ENCODE results near the gene DOCK4. TPM values are rescaled to one million over a fixed set of nuclear protein-coding genes. Genes with fewer than 3 reads are reported as not detected.
"Not testable (repeated sequence)": the region's sequence is repeated elsewhere in the genome, so short reads cannot be mapped to it uniquely, and the experiment has no call there.

DOCK4 gene
- total RNA-seq, 1 experiment from 2014 or later, result 0.30 TPM

DNA sequence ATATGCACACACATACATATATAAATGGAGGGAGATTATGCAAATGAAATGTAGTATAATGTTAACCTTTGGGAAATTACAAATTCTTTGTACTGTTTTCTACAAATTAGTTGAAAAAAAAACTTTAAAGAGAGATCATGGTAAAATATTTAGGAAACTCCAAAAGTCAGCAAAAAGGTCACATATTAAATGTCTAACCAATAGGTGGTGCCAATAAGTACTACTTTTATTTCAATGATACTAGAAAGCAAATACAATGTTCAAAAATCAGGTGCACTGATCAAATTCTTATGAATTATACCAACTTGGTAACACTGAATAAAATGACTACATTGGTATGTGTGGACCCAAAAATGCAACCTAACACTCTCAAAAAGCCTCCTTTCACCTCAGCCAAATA, 276.9 kb downstream of the DOCK4 start:
- H3K36me3 ChIP-seq, result no peaks in the 10 kb centered on the region
- H3K4me3 ChIP-seq, result no peak overlapping the region
- no peaks in the 10 kb centered on the region for H3K27me3 ChIP-seq
- no peak for DNase-seq
- H3K9me3 ChIP-seq, result no peaks in the 10 kb centered on the region

DNA sequence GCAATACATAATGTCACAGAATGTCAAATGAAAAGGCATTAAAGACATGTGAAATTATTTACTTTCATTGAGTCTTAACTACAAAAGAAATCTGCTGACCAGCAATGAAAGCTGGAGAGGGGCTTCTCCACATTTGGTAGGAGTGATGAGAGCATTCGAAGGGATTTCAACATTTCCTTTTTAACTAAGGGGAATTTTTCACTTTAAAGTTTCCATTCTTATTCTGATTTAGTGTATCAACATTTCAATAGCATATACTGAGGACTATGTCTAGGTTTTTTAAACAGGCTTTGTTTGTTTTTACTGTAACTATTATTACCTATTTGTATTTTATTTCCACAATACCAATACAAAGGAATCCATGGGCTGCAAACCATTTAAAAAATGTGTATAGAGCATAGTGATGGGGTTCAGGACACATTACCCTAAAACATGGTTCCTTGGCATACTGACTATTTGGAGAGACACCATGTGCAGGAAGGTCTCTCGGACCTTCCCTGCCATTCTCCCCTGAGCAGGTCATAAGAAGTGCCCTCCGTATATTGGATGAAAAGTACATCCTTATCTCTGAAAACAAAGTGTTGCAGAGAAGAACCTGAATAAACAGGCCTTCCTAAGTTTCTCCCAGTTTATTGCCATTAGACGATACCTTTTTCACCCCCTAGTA, 278.7 kb downstream of the DOCK4 start:
- Histone ChIP-seq H3K36me3 (no peaks in the 10 kb centered on the region), H3K9me3 (no peaks in the 10 kb centered on the region), H3K27me3 (no peaks in the 10 kb centered on the region), H3K4me3 (no peak overlapping the region)
- no peak for DNase-seq

- Histone ChIP-seq H3K4me3 (no peak overlapping the region), H3K36me3 (no peaks in the 10 kb centered on the region), H3K27me3 (no peaks in the 10 kb centered on the region), H3K9me3 (no peaks in the 10 kb centered on the region)
- DNase-seq, result no peak
Observed at GRCh38 chr7:111920329-111920728, 285.9 kb downstream of the DOCK4 start.

GRCh38 chr7:111919631-111920179, 286.5 kb downstream of the DOCK4 start:
- DNase-seq, result no peak
- Histone ChIP-seq H3K27me3 (no peaks in the 10 kb centered on the region), H3K36me3 (no peaks in the 10 kb centered on the region), H3K4me3 (no peak overlapping the region), H3K9me3 (no peaks in the 10 kb centered on the region)

GRCh38 chr7:111919164-111919563, 287.0 kb downstream of the DOCK4 start:
- no peaks in the 10 kb centered on the region for H3K36me3 ChIP-seq
- H3K4me3 ChIP-seq, result no peak overlapping the region
- H3K27me3 ChIP-seq, result no peaks in the 10 kb centered on the region
- DNase-seq, result no peak
- no peaks in the 10 kb centered on the region for H3K9me3 ChIP-seq

GRCh38 chr7:111918461-111918860, 287.7 kb downstream of the DOCK4 start:
- H3K27me3 ChIP-seq, result no peaks in the 10 kb centered on the region
- DNase-seq, result no peak
- H3K9me3 ChIP-seq, result no peaks in the 10 kb centered on the region
- H3K36me3 ChIP-seq, result no peaks in the 10 kb centered on the region
- H3K4me3 ChIP-seq, result no peak overlapping the region

- H3K9me3 ChIP-seq, result not testable (repeated sequence)
Observed at GRCh38 chr7:111917404-111917803, 288.8 kb downstream of the DOCK4 start.

GRCh38 chr7:111914291-111914690, 291.9 kb downstream of the DOCK4 start:
- no peaks in the 10 kb centered on the region for H3K27me3 ChIP-seq
- no peaks in the 10 kb centered on the region for H3K9me3 ChIP-seq
- no peak for DNase-seq
- no peaks in the 10 kb centered on the region for H3K36me3 ChIP-seq
- H3K4me3 ChIP-seq, result no peak overlapping the region

More at GRCh38 chr7:111917404-111917803, 288.8 kb downstream of the DOCK4 start:
- DNase-seq, H3K36me3 ChIP-seq, H3K4me3 ChIP-seq, H3K27me3 ChIP-seq: not testable (repeated sequence)

DNA sequence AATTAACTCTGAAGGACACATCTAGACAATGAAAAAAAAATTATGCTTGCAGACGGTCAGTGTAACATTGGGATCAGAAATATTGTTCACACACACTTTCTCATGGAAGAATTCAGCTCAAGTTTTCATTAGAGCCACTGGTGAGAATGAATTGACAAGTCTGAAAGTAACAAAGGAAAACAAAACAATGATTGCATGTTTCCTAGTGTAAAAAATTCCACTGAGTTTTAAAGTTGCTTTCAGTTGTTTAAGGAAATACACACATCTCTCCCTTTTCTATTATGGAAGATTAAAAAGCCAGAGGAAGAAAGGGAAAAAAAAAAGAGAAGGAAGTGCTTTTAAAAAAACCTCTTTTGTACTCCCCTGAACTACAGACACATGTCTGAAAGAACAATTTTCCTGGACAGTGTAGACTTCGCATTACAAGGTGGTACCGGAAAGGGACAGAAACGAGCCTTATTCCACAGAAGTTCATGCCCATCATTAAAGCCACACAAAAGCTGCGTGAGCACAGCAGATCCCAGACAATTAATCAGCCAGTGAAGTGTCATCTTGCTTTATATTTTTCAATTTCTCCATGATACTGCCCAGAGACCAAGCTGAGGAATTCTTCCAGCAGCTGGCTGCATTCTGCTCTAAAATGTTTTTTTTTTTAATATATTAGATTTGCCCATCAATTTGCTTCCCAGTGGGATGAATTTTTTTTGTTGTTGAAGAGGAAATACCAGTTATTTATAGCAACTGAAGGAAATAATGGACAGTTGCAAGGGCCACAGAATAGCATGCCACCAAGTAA, 294.8 kb downstream of the DOCK4 start:
- H3K36me3 ChIP-seq, result no peaks in the 10 kb centered on the region
- no peak overlapping the region for H3K4me3 ChIP-seq
- H3K9me3 ChIP-seq, result no peaks in the 10 kb centered on the region
- H3K27me3 ChIP-seq, result no peaks in the 10 kb centered on the region
- no peak for DNase-seq

- Histone ChIP-seq H3K36me3 (no peaks in the 10 kb centered on the region), H3K9me3 (no peaks in the 10 kb centered on the region), H3K27me3 (no peaks in the 10 kb centered on the region), H3K4me3 (no peak overlapping the region)
- no peak for DNase-seq
Observed at GRCh38 chr7:111910656-111911055, 295.5 kb downstream of the DOCK4 start.

DNA sequence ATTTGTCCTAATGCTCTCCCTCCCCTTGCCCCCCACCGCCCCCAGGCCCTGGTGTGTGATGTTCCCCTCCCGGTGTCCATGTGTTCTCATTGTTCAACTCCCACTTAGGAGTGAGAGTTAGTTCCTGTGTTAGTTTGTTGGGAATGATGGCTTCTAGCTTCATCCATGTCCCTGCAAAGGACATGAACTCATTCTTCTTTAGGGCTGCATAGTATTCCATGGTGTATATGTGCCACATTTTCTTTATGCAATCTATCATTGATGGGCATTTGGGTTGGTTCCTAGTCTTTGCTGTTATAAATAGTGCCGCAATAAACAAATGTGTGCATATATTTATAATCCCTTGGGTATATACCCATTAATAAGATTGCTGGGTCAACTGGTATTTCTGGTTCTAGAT, 297.5 kb downstream of the DOCK4 start:
- not testable (repeated sequence) for H3K9me3 ChIP-seq, H3K36me3 ChIP-seq, DNase-seq

GRCh38 chr7:111903797-111904196, 302.4 kb downstream of the DOCK4 start:
- H3K4me3 ChIP-seq, result no peak overlapping the region
- no peak for DNase-seq
- no peaks in the 10 kb centered on the region for H3K36me3 ChIP-seq
- no peaks in the 10 kb centered on the region for H3K9me3 ChIP-seq
- no peaks in the 10 kb centered on the region for H3K27me3 ChIP-seq

More for the DNA sequence above, 297.5 kb downstream of the DOCK4 start:
- not testable (repeated sequence) for H3K4me3 ChIP-seq, H3K27me3 ChIP-seq

DNA sequence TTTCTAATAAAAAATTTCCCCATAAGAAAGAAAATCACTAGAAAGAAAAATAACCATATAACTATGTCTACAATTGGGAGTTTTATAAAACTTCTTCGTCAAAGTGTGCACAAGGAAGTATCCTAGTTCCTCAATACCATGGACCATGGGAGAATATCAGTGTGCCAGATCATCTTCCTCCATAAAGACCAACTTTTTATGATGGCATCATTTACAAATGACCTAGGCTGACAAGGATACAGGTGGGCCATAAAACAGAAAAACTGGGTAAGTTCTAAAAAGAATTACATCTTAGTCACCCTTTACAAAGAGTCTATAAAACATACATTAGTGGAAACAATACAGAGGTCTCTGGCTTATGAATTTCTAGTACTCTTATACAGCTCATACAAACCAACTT, 303.2 kb downstream of the DOCK4 start:
- no peaks in the 10 kb centered on the region for H3K9me3 ChIP-seq
- H3K36me3 ChIP-seq, result no peaks in the 10 kb centered on the region
- H3K4me3 ChIP-seq, result no peak overlapping the region
- no peak for DNase-seq
- H3K27me3 ChIP-seq, result no peaks in the 10 kb centered on the region

DNA sequence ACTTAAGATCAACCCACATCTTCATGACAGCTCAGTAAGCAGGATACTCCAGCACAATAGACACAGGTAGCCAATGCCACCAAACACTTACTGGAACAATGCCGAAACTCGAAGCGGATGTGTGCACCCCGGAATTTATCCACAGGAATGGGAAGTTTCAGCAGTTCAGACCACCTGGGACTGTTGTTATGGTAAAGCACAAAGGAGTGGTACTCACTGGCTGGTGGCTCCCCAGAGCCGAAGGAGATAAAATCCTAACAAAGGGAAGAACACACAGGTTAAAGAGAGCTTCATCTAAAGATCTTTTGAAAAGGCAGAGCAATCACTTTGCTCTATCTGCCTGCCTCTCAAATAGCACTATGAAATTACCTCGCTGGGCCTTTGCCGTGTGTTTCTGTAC, 305.9 kb downstream of the DOCK4 start:
- H3K36me3 ChIP-seq, result no peaks in the 10 kb centered on the region
- H3K4me3 ChIP-seq, result no peak overlapping the region

GRCh38 chr7:111895049-111895448, 311.1 kb downstream of the DOCK4 start:
- H3K4me3 ChIP-seq, result no peak overlapping the region
- DNase-seq, result no peak
- H3K36me3 ChIP-seq, result no peaks in the 10 kb centered on the region
- H3K9me3 ChIP-seq, result no peaks in the 10 kb centered on the region
- H3K27me3 ChIP-seq, result no peaks in the 10 kb centered on the region

More for the DNA sequence above, 305.9 kb downstream of the DOCK4 start:
- no peak for DNase-seq
- Histone ChIP-seq H3K9me3 (no peaks in the 10 kb centered on the region), H3K27me3 (no peaks in the 10 kb centered on the region)

DNA sequence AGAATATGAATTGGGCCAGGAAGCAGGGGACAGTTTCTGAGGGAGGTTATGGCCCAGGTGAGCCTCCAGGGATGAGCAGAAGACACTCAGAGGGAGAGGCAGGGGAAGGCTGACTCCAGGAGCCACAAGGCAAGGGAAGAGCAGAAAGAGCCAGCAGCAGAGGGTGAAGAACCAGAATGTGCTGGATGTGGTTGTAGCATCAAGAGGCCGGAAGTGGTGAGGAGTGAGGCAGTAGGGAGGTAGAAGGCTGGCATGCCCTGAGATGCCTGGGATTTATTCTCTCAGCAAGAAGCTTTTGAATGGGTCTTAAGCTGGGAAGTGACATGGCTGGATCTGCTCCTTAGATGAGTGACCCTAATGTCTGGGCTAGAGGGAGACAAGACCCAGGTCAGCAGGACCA, 311.7 kb downstream of the DOCK4 start:
- no peaks in the 10 kb centered on the region for H3K27me3 ChIP-seq
- H3K9me3 ChIP-seq, result no peaks in the 10 kb centered on the region
- no peak overlapping the region for H3K4me3 ChIP-seq
- no peak for DNase-seq
- no peaks in the 10 kb centered on the region for H3K36me3 ChIP-seq

- no peak for DNase-seq
- H3K9me3 ChIP-seq, result no peaks in the 10 kb centered on the region
- H3K4me3 ChIP-seq, result no peak overlapping the region
- H3K27me3 ChIP-seq, result no peaks in the 10 kb centered on the region
- no peaks in the 10 kb centered on the region for H3K36me3 ChIP-seq
Observed at GRCh38 chr7:111893190-111893589, 313.0 kb downstream of the DOCK4 start.

- no peak for DNase-seq
- Histone ChIP-seq H3K4me3 (no peak overlapping the region), H3K27me3 (no peaks in the 10 kb centered on the region), H3K36me3 (no peaks in the 10 kb centered on the region), H3K9me3 (no peaks in the 10 kb centered on the region)
Observed at GRCh38 chr7:111892588-111892987, 313.6 kb downstream of the DOCK4 start.

All from MG63 (cell line).